ENCODE results near the gene NHS. TPM values are rescaled to one million over a fixed set of nuclear protein-coding genes. Genes with fewer than 3 reads are reported as not detected.

The NHS gene
- total RNA-seq, 1 donor from 2014 or later: 1.2 TPM

DNA sequence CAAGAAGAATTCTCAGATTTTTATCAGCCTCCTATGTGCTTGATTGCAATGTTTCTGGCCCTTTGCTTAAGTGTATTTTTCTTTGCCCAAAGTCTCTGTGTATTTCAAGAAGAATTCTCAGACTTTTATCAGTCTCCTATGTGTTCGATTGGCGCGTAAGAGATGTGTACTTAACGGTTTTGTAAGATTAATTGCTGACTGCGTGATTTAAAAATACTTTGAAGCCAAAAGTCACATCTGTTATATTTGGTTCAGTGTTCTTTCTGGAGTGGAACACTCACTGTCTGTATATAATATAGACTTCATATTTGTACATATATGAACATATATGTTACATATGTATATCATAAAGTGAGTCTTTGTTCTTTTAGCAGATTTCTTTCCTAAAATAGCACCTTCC, 373.7 kb downstream of the NHS start:
- no peak for DNase-seq (ENCODE audit: extremely low read depth, low read depth, low spot score)

GRCh38 chrX:17750436-17750835, 375.4 kb downstream of the NHS start:
- DNase-seq (ENCODE audit: extremely low read depth, low read depth, low spot score): no peak

- DNase-seq (ENCODE audit: extremely low read depth, low read depth, low spot score): no peak
Measured at GRCh38 chrX:17758382-17758781, 383.4 kb downstream of the NHS start.

DNA sequence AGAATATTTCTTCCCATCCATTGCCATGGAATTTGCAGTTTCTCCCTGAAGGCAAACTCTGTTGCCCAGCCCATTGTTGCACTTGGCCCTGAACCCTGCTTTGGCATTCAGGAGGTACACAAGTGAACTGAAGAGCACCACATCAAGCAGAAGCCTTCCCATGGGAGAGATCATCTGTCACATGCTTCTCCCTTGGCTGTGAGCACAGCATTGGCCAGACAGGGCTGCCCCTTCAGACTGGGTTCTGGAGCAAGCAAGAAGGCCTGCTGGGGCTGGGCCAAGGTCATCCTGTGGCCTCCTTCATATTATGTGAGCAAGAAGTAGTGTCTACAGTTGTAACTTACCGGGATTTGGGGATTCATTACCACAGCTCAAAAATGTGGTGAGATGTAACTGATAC, 385.0 kb downstream of the NHS start:
- no peak for DNase-seq (ENCODE audit: extremely low read depth, low read depth, low spot score)

- DNase-seq (ENCODE audit: extremely low read depth, low read depth, low spot score): no peak
Measured at GRCh38 chrX:17767734-17768133, 392.7 kb downstream of the NHS start.

DNA sequence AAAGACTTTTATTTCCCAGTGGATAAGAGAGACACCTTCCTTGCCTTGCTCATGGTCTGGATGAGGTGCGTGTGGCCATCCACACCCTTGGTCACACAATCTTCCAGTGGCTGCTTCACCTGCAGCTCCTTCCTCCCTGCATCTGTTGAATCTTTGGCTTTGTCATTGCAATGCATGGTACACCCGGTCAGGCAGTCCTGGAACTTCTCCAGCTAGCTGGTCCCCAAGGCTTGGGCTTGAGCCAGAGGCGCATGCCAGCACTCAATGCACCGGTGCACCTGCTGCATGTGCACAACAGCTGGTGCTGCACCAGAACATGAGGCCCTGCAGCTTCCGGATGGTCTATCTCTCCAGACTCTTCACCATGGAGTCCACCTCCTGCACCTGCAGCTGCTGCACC, 394.0 kb downstream of the NHS start:
- no peak for DNase-seq (ENCODE audit: extremely low read depth, low read depth, low spot score)

DNA sequence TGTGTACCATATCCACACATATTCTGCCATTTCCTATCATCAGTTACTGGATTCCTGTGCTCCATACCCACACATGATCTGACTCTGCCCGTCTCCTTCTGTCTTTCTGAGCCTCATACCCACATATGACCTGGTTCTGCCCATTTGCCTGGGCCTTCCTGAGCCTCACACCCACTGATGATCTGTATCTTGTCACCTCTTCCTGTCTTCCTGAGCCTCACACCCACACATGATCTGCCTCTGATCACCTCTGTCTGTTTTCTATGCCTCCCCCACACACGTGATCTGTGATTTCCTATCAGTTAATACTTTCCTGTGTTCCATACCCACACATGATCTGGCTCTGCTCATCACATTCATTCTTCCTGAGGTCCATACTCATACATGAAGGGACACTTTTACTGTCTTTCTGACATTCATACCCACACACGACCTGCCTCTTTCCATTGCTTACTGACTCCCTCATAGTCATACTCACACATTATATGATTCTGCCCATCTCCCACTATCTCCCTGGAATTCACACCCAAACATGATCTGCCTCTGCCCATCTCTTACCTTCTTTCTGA, 394.8 kb downstream of the NHS start:
- no peak for DNase-seq (ENCODE audit: extremely low read depth, low read depth, low spot score)

GRCh38 chrX:17773221-17773876, 398.3 kb downstream of the NHS start:
- no peak for DNase-seq (ENCODE audit: extremely low read depth, low read depth, low spot score)

DNA sequence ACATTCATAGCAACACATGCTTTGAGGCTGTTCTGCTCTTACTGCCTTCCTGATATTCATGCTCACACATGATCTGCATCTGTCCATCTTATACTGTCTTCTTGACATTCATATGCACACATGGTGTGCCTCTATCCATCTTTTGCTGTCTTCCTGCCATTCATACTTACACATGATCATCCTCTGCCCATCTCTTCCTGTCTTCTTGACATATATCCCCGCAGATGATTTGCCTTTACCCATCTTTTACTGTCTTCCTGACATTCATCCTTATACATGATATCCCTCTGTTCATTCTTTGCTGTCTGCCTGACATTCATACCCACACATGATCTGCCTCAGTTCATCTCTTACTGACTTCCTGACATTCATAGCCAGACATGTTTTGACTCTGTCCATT, 399.1 kb downstream of the NHS start:
- no peak for DNase-seq (ENCODE audit: extremely low read depth, low read depth, low spot score)

DNA sequence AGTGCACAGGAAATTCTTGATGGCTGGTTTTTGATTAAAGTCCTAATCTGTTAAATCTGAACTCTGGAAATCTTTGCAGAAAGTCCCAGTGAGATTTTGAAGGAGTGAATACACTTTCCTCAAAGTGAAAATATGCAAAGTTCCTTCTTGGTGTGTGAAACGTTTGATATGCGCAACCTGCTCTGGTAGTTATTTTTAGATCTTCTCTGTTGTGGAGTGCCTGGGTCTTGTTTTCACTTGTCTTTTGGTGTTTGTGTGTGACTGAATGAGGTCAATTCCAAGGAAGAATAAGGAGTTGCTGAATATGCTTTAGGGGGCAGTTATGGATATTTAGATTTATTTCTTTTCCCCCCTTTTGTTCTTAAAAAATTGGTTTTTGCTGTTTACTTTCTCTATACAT, 404.0 kb downstream of the NHS start:
- DNase-seq (ENCODE audit: extremely low read depth, low read depth, low spot score): no peak

- no peak for DNase-seq (ENCODE audit: extremely low read depth, low read depth, low spot score)
Measured at GRCh38 chrX:17779434-17779833, 404.4 kb downstream of the NHS start.

All from glomerular endothelial cell (primary cell).